Aorta (tissue), 5 donors: ENCODE results near the gene KLK14. TPM values are rescaled to one million over a fixed set of nuclear protein-coding genes. Genes with fewer than 3 reads are reported as not detected.

Experiments
- ATAC-seq: fragments of 200-7000 bp; cut with Tn5 transposase; one replicate; pipeline ENCODE4 v1.9.1; 2022; ENCODE audit warnings: moderate library complexity; ENCODE audit not compliant: low FRiP score
- DNase-seq, 2 donors: peaks; one replicate each; pipeline ENCODE4 v3.0.0-alpha.2; 2020
- H3K27ac ChIP-seq, 2 donors: one replicate each; pipeline ENCODE4 v1.5.1; 2013; ENCODE audit warnings: low read length in 2 of 2, mild to moderate bottlenecking in 2 of 2, moderate library complexity in 2 of 2, control low read depth in 1 of 2, inconsistent platforms in 1 of 2, low read depth in 1 of 2
- H3K27me3 ChIP-seq, 2 donors: one replicate each; pipeline ENCODE4 v1.6.1; 2013; ENCODE audit warnings: control low read depth in 1 of 2, low read length in 1 of 2, mild to moderate bottlenecking in 1 of 2, moderate library complexity in 1 of 2; ENCODE audit not compliant: insufficient read depth in 2 of 2, control insufficient read depth in 1 of 2
- H3K36me3 ChIP-seq, 2 donors: one replicate each; pipeline ENCODE4 v1.6.1; 2013; ENCODE audit warnings: control low read depth in 1 of 2, low read length in 1 of 2, mild to moderate bottlenecking in 1 of 2; ENCODE audit not compliant: insufficient read depth in 2 of 2, control insufficient read depth in 1 of 2
- H3K4me1 ChIP-seq, 2 donors: one replicate each; pipeline ENCODE4 v1.6.1; 2013; ENCODE audit warnings: low read length in 2 of 2, control low read depth in 1 of 2, mild to moderate bottlenecking in 1 of 2, moderate library complexity in 1 of 2; ENCODE audit not compliant: insufficient read depth in 2 of 2, control insufficient read depth in 1 of 2
- H3K4me3 ChIP-seq, 2 donors: one replicate each; pipeline ENCODE4 v1.5.1; 2013; ENCODE audit warnings: low read length in 2 of 2, control low read depth in 1 of 2, mild to moderate bottlenecking in 1 of 2
- H3K9me3 ChIP-seq: one replicate; pipeline ENCODE4 v1.6.1; 2013; ENCODE audit warnings: mild to moderate bottlenecking, low read length; ENCODE audit not compliant: control insufficient read depth
- WGBS, 2 donors: extraction: QIAGEN DNeasy Blood & Tissue Kit; methylation state at CpG; one replicate each; pipeline ENCODE4 v1.1.7; 2013; 5-methylcytosine and 5-hydroxymethylcytosine counted together
- intact Hi-C, 2 donors: fragments of 100-400 bp; cut with DNase I; formaldehyde crosslinking; loops; one replicate each; pipeline versions ENCODE4 v1.14.2 to v1.15.0; 2022
- polyA plus RNA-seq, 2 donors: library from polyadenylated mRNA; stranded (reverse); fragments of 200-250 nt; gene quantifications; one replicate each; pipeline ENCODE4 v1.2.3, GENCODE V29; 2013
- total RNA-seq, 2 donors: library from RNA; stranded (reverse); fragmentation: NEBNext Ultra II Directional; extraction: Animal tissue kit (Norgen Biotek cat#: 25700); gene quantifications; one replicate each; pipeline ENCODE4 v1.2.1, GENCODE V29; 2021
- donor health status: healthy with polysubstance abuse.
- donor health status: Bipolar disorder and iron deficiency.
- donor health status: DM: no; HTN: no; CAD: no.
- donor health status: DM: no; HTN: no; CAD: no.
- donor health status: DM: yes; HTN: yes; CAD: no.

Gene KLK14
- total and polyA plus RNA-seq, 4 donors, result 0.10 to 0.71 (median 0.57) TPM; not detected in 1

GRCh38 chr19:51094696-51095279 lies 12.1 kb upstream of the KLK14 start:
- DNase-seq (peak in 1 of 2 donors; percentile 76), ATAC-seq (no peak)
- WGBS, 2 donors, result 23% methylated on average over 12 to 15 of the region's 15 CpGs
- Histone ChIP-seq H3K4me1 (no peaks in the 10 kb centered on the region), H3K27me3 (no peaks in the 10 kb centered on the region), H3K4me3 (no peak overlapping the region), H3K36me3 (no peaks in the 10 kb centered on the region), H3K27ac (no peak overlapping the region), H3K9me3 (no peaks in the 10 kb centered on the region)
- intact Hi-C loops, result no loop called here

- Histone ChIP-seq H3K36me3 (no peaks in the 10 kb centered on the region), H3K27me3 (no peaks in the 10 kb centered on the region), H3K27ac (no peak overlapping the region), H3K9me3 (no peaks in the 10 kb centered on the region), H3K4me3 (no peak overlapping the region), H3K4me1 (no peaks in the 10 kb centered on the region)
- ATAC-seq, result peak; percentile 14
- DNase-seq, result peak in 1 of 2 donors; percentile 57
- intact Hi-C loops, result no loop called here
- WGBS, 2 donors, result 62 to 68% methylated on average over 22 of the region's 22 CpGs
Measured at GRCh38 chr19:51093510-51094345, 11.0 kb upstream of the KLK14 start.

GRCh38 chr19:51093101-51093500 lies 10.4 kb upstream of the KLK14 start:
- Histone ChIP-seq H3K27me3 (no peaks in the 10 kb centered on the region), H3K4me1 (no peaks in the 10 kb centered on the region), H3K36me3 (no peaks in the 10 kb centered on the region), H3K9me3 (no peaks in the 10 kb centered on the region), H3K27ac (no peak overlapping the region), H3K4me3 (no peak overlapping the region)
- ATAC-seq (no peak), DNase-seq (peak in 1 of 2 donors; percentile 69)
- WGBS, 2 donors, result 51 to 55% methylated on average over 8 of the region's 8 CpGs
- intact Hi-C loops, result no loop called here

- WGBS, 2 donors, result 55 to 61% methylated on average over 16 of the region's 16 CpGs
- H3K4me1 ChIP-seq, result no peaks in the 10 kb centered on the region
- intact Hi-C loops, result no loop called here
Measured at GRCh38 chr19:51091895-51092873, 9.5 kb upstream of the KLK14 start.

GRCh38 chr19:51091126-51091525 lies 8.4 kb upstream of the KLK14 start:
- no peaks in the 10 kb centered on the region for H3K9me3 ChIP-seq
- no peak overlapping the region for H3K4me3 ChIP-seq
- H3K36me3 ChIP-seq, result no peaks in the 10 kb centered on the region
- 78 to 83% methylated on average over 10 of the region's 10 CpGs for WGBS, 2 donors
- no peaks in the 10 kb centered on the region for H3K4me1 ChIP-seq
- no peaks in the 10 kb centered on the region for H3K27me3 ChIP-seq
- peak in 1 of 2 donors; percentile 38 for DNase-seq
- H3K27ac ChIP-seq, result no peak overlapping the region
- no peak for ATAC-seq
- intact Hi-C loops, result no loop called here

More at GRCh38 chr19:51091895-51092873, 9.5 kb upstream of the KLK14 start:
- Histone ChIP-seq H3K27me3 (no peaks in the 10 kb centered on the region), H3K4me3 (no peak overlapping the region), H3K36me3 (no peaks in the 10 kb centered on the region), H3K9me3 (no peaks in the 10 kb centered on the region), H3K27ac (no peak overlapping the region)
- DNase-seq (peak in 1 of 2 donors; percentile 32), ATAC-seq (no peak)

- Histone ChIP-seq H3K27ac (no peak overlapping the region), H3K4me3 (no peak overlapping the region), H3K27me3 (no peaks in the 10 kb centered on the region), H3K9me3 (no peaks in the 10 kb centered on the region), H3K36me3 (no peaks in the 10 kb centered on the region), H3K4me1 (no peaks in the 10 kb centered on the region)
- DNase-seq, result peak in 1 of 2 donors; percentile 34
- 68 to 69% methylated on average over 8 of the region's 8 CpGs for WGBS, 2 donors
- no peak for ATAC-seq
- intact Hi-C loops, result no loop called here
Measured at GRCh38 chr19:51090471-51090870, 7.8 kb upstream of the KLK14 start.

GRCh38 chr19:51089786-51090185 lies 7.1 kb upstream of the KLK14 start:
- Histone ChIP-seq H3K27me3 (no peaks in the 10 kb centered on the region), H3K36me3 (no peaks in the 10 kb centered on the region), H3K4me3 (no peak overlapping the region), H3K4me1 (no peaks in the 10 kb centered on the region), H3K9me3 (no peaks in the 10 kb centered on the region), H3K27ac (no peak overlapping the region)
- intact Hi-C loops, result no loop called here
- ATAC-seq, result no peak
- DNase-seq, result peak in 1 of 2 donors; percentile 48
- 88 to 89% methylated on average over 17 of the region's 17 CpGs for WGBS, 2 donors

GRCh38 chr19:51086153-51086850 lies 3.6 kb upstream of the KLK14 start:
- WGBS, 2 donors, result 77 to 80% methylated on average over 18 of the region's 18 CpGs

More at GRCh38 chr19:51086153-51086850, 3.6 kb upstream of the KLK14 start:
- intact Hi-C loops, result no loop called here
- Histone ChIP-seq H3K36me3 (no peaks in the 10 kb centered on the region), H3K27ac (no peak overlapping the region), H3K4me1 (no peaks in the 10 kb centered on the region), H3K27me3 (no peaks in the 10 kb centered on the region), H3K9me3 (no peaks in the 10 kb centered on the region), H3K4me3 (no peak overlapping the region)
- DNase-seq, result peak in 1 of 2 donors; percentile 39
- ATAC-seq, result no peak
